HepG2 (cell line): ENCODE results near the gene HBE1. TPM values are rescaled to one million over a fixed set of nuclear protein-coding genes. Genes with fewer than 3 reads are reported as not detected.
"Not testable (repeated sequence)": the region's sequence is repeated elsewhere in the genome, so short reads cannot be mapped to it uniquely, and the experiment has no call there.

Source experiments
- ATAC-seq: fragments of 200-7000 bp; cut with Tn5 transposase; 3 replicates; pipeline ENCODE4 v1.9.1; 2020; ENCODE audit warnings: mild to moderate bottlenecking, moderate library complexity
- BruUV-seq: library from RNA; stranded (reverse); fragments of 400-500 nt; replicated peaks from 2 replicates; lab custom pipeline; 2021; lab: Mats Ljungman, UMichigan
- CTCF ChIA-PET: fragments of 300-600 bp; formaldehyde crosslinking; extraction: SDS; loops from one replicate; lab custom pipeline; 2021; ENCODE audit warnings: low total read pairs, inconsistent platforms, low intra/inter-chr PET ratio; lab: Yijun Ruan, JAX
- POLR2A ChIA-PET: fragments of 350-600 bp; sonication (Branson Sonifier 250); formaldehyde crosslinking; loops from one replicate; lab custom pipeline; 2020; ENCODE audit warnings: antibody characterized with exemption, inconsistent platforms; lab: Yijun Ruan, JAX
- DNase-seq: peaks from one replicate; pipeline ENCODE4 v3.0.0-alpha.2; 2015; ENCODE audit warnings: low spot score
- FAIRE-seq: peaks from 3 replicates; lab custom pipeline; 2011; peaks lifted over from hg19 to GRCh38; lab: Jason Lieb, UNC
- H2AFZ ChIP-seq: one replicate; pipeline ENCODE4 v1.6.1; 2011; ENCODE audit warnings: low read length, inconsistent platforms
- H3K27ac ChIP-seq: fragments of 300-600 bp; 3 replicates; pipeline ENCODE4 v1.8.0; 2011; ENCODE audit warnings: mixed run types, mild to moderate bottlenecking, mixed read lengths, low read length, inconsistent platforms; ENCODE audit not compliant: insufficient read depth; ENCODE audit errors: extremely low read length
- H3K27me3 ChIP-seq, 2 experiments: fragments of 200-600 bp in 1 of 2; 2 replicates in 1 of 2; 3 replicates in 1 of 2; pipeline versions ENCODE4 v1.6.0 to v1.8.0; 2011; ENCODE audit warnings: low read length in 2 of 2, mild to moderate bottlenecking in 2 of 2, moderate library complexity in 2 of 2, inconsistent platforms in 1 of 2; ENCODE audit not compliant: insufficient read depth in 2 of 2, control insufficient read depth in 1 of 2
- H3K36me3 ChIP-seq, 2 experiments: fragments of 200-600 bp in 1 of 2; replicated peaks in 1 of 2; 2 replicates in 1 of 2; 3 replicates in 1 of 2; pipeline versions ENCODE4 v1.5.1 to v1.8.0; 2011; ENCODE audit warnings: low read length in 2 of 2, inconsistent platforms in 1 of 2; ENCODE audit not compliant: insufficient read depth in 2 of 2, control insufficient read depth in 1 of 2
- H3K4me1 ChIP-seq: 2 replicates; pipeline ENCODE4 v1.5.1; 2012; ENCODE audit warnings: low read length, inconsistent platforms; ENCODE audit not compliant: insufficient read depth
- H3K4me2 ChIP-seq: 2 replicates; pipeline ENCODE4 v1.6.0; 2011; ENCODE audit warnings: low read depth, low read length, inconsistent platforms
- H3K4me3 ChIP-seq, 3 experiments: fragments of 200-600 bp in 1 of 3; sonication (generic), shearing (Covaris generic) in 1 of 3; replicated peaks in 1 of 3; 2 replicates each; pipeline ENCODE4 v1.5.1; 2011 to 2016; ENCODE audit warnings: low read length in 3 of 3, inconsistent platforms in 2 of 3, low read depth in 2 of 3, mild to moderate bottlenecking in 2 of 3, control low read depth in 1 of 3, mixed read lengths in 1 of 3; ENCODE audit not compliant: insufficient read depth in 1 of 3
- H3K79me2 ChIP-seq: one replicate; pipeline ENCODE4 v1.6.1; 2011; ENCODE audit warnings: low read length, inconsistent platforms; ENCODE audit not compliant: insufficient read depth
- H3K9ac ChIP-seq: 2 replicates; pipeline ENCODE4 v1.6.0; 2011; ENCODE audit warnings: mild to moderate bottlenecking, low read depth, low read length, inconsistent platforms; ENCODE audit not compliant: insufficient read depth
- H3K9me3 ChIP-seq: 2 replicates; pipeline ENCODE4 v1.5.1; 2012; ENCODE audit warnings: mild to moderate bottlenecking, low read length
- H4K20me1 ChIP-seq: 2 replicates; pipeline ENCODE4 v1.6.0; 2011; ENCODE audit warnings: inconsistent platforms, mild to moderate bottlenecking, low read length, moderate library complexity; ENCODE audit not compliant: insufficient read depth
- CREB1 ChIP-seq, 2 experiments: fragments of 450-650 bp in 1 of 2; IDR thresholded peaks; 2 replicates each; pipeline ENCODE4 v1.6.1; 2016 to 2017; ENCODE audit warnings: control low read depth in 1 of 2, mild to moderate bottlenecking in 1 of 2, missing compliant biosample characterization in 1 of 2, missing genetic modification characterization in 1 of 2
- E2F1 ChIP-seq: sonication (generic); formaldehyde crosslinking; IDR thresholded peaks from 2 replicates; pipeline ENCODE4 v1.5.0; 2020; ENCODE audit warnings: missing genetic modification reagents
- FLYWCH1 ChIP-seq: sonication (generic); formaldehyde crosslinking; IDR thresholded peaks from 2 replicates; pipeline ENCODE4 v1.8.1; 2023; ENCODE audit warnings: mild to moderate bottlenecking, missing genetic modification reagents
- GTF3A ChIP-seq: sonication (generic); formaldehyde crosslinking; conservative IDR thresholded peaks from 2 replicates; pipeline ENCODE4 v1.4.0; 2020; ENCODE audit warnings: mild to moderate bottlenecking, missing genetic modification reagents
- MED13 ChIP-seq: sonication (generic); formaldehyde crosslinking; IDR thresholded peaks from 2 replicates; pipeline ENCODE4 v1.5.0; 2020; ENCODE audit warnings: missing genetic modification reagents
- NFATC3 ChIP-seq: sonication (generic); formaldehyde crosslinking; IDR thresholded peaks from 2 replicates; pipeline ENCODE4 v1.5.1; 2020; ENCODE audit warnings: mild to moderate bottlenecking, missing genetic modification reagents
- NFRKB ChIP-seq: fragments of 450-650 bp; IDR thresholded peaks from 2 replicates; pipeline ENCODE4 v1.6.1; 2017
- THRA ChIP-seq: sonication (generic); formaldehyde crosslinking; IDR thresholded peaks from 2 replicates; pipeline ENCODE4 v1.4.0; 2020; ENCODE audit warnings: missing genetic modification reagents, borderline replicate concordance
- ZBTB42 ChIP-seq: sonication (generic); formaldehyde crosslinking; IDR thresholded peaks from 2 replicates; pipeline ENCODE4 v1.5.0; 2020; ENCODE audit warnings: mild to moderate bottlenecking, missing genetic modification reagents
- WGBS: methylation state at CpG from one replicate; pipeline ENCODE4 v1.1.6; 2017; ENCODE audit warnings: low lambda C conversion rate; 5-methylcytosine and 5-hydroxymethylcytosine counted together
- in situ Hi-C: cut with HindIII; loops from 2 replicates; pipeline ENCODE4 v1.10.0; 2017; ENCODE audit warnings: low pct_unique_long_range_greater_than_20kb; ENCODE audit not compliant: extremely low pct_ligation_motif_present
- intact Hi-C: fragments of 100-400 bp; cut with micrococcal nuclease; formaldehyde crosslinking; loops from one replicate; pipeline ENCODE4 v1.10.0; 2022; ENCODE audit not compliant: unreplicated experiment
- polyA plus RNA-seq, 8 experiments: library from polyadenylated mRNA; depleted of rRNA in 3 of 8; stranded (reverse) in 7 of 8; unstranded in 1 of 8; fragments of >200 nt; fragmentation: Illumina TruSeq in 4 of 8; extraction: Trizol in 4 of 8; gene quantifications; 2 replicates each; pipeline versions ENCODE4 v1.2.1 to v1.2.3, GENCODE V29; 2011 to 2016; ENCODE audit warnings: low read depth in 4 of 8, missing spikeins in 1 of 8, mixed read lengths in 1 of 8; ENCODE audit not compliant: insufficient read depth in 1 of 8
- total RNA-seq, 5 experiments: library from RNA; depleted of rRNA; stranded (reverse); fragments of >200 nt; fragmentation: Illumina TruSeq; extraction: Trizol; gene quantifications; 2 replicates each; pipeline ENCODE4 v1.2.3, GENCODE V29; 2016; ENCODE audit warnings: low read depth in 1 of 5

The HBE1 gene
- total and polyA plus RNA-seq, 2 of the 13 experiments (the other 11 are each of a cell fraction or from before 2014, with no cell fraction given), result 0.24 to 0.35 TPM

- ATAC-seq (no peak), DNase-seq (no peak), FAIRE-seq (no peak)
- peaks cover 0 to 2% of the 10 kb centered on the region in 2 experiments; a peak in 2 of 5 replicates for H3K27me3 ChIP-seq
- no TSS peak for BruUV-seq
- no peak overlapping the region for H3K9ac ChIP-seq
- 0% methylated on average over 2 of the region's 2 CpGs for WGBS
- H3K4me3 ChIP-seq, result no peak overlapping the region
- H3K4me1 ChIP-seq, result no peaks in the 10 kb centered on the region
- H3K4me2 ChIP-seq, result no peak overlapping the region
- intact Hi-C loops, result no loop called here
- H2AFZ ChIP-seq, result no peak overlapping the region
- H3K9me3 ChIP-seq, result no peaks in the 10 kb centered on the region
- H3K27ac ChIP-seq, result no peak overlapping the region
- no peaks in the 10 kb centered on the region for H3K79me2 ChIP-seq
- no peaks in the 10 kb centered on the region for H4K20me1 ChIP-seq
- no peaks in the 10 kb centered on the region for H3K36me3 ChIP-seq
- in situ Hi-C loops, result no loop called here
- TF ChIP-seq CREB1 (IDR thresholded peaks at IDR 0.05), result no peak
- TF ChIP-seq CREB1 (CRISPR knock-in tag; IDR thresholded peaks at IDR 0.05), result no peak
- no peak for TF ChIP-seq NFRKB
- ChIA-PET POLR2A (no interaction called here), CTCF (no interaction called here)
These were observed 18.0 kb downstream of the HBE1 start for GRCh38 chr11:5251746-5252145.

GRCh38 chr11:5250543-5251204 lies 19.1 kb downstream of the HBE1 start:
- POLR2A ChIA-PET, result no interaction called here
- Histone ChIP-seq H3K9ac (no peak overlapping the region), H3K4me1 (no peaks in the 10 kb centered on the region), H3K4me3 (no peak overlapping the region), H3K27ac (no peak overlapping the region), H3K36me3 (no peaks in the 10 kb centered on the region), H3K79me2 (no peaks in the 10 kb centered on the region), H4K20me1 (no peaks in the 10 kb centered on the region), H3K27me3 (peaks cover 0 to 2% of the 10 kb centered on the region in 2 experiments; a peak in 2 of 5 replicates), H3K4me2 (no peak overlapping the region), H3K9me3 (no peaks in the 10 kb centered on the region), H2AFZ (no peak overlapping the region)
- no peak for TF ChIP-seq E2F1 (CRISPR knock-in tag)
- no peak for TF ChIP-seq MED13 (CRISPR knock-in tag)
- TF ChIP-seq ZBTB42, result no peak
- TF ChIP-seq FLYWCH1 (CRISPR knock-in tag), result no peak
- TF ChIP-seq NFATC3 (CRISPR knock-in tag), result no peak
- no peak for TF ChIP-seq GTF3A (CRISPR knock-in tag)
- no peak for TF ChIP-seq THRA (CRISPR knock-in tag)
- FAIRE-seq, result no peak
- intact Hi-C loops, result no loop called here
- ATAC-seq, result no peak
- CTCF ChIA-PET, result no interaction called here
- in situ Hi-C loops, result no loop called here
- no TSS peak for BruUV-seq
- 17% methylated on average over 4 of the region's 4 CpGs for WGBS
- DNase-seq, result no peak

- FAIRE-seq, ATAC-seq, H3K9me3 ChIP-seq, in situ Hi-C loops, BruUV-seq, H3K79me2 ChIP-seq, CTCF ChIA-PET, H2AFZ ChIP-seq, H3K4me2 ChIP-seq, H3K27ac ChIP-seq, H3K36me3 ChIP-seq, DNase-seq, H3K4me1 ChIP-seq, H3K9ac ChIP-seq, POLR2A ChIA-PET, H4K20me1 ChIP-seq, intact Hi-C loops, H3K4me3 ChIP-seq, H3K27me3 ChIP-seq: not testable (repeated sequence)
- 7% methylated on average over 3 of the region's 9 CpGs for WGBS
These were observed 19.8 kb downstream of the HBE1 start, which contains the start of gene HBG1 for GRCh38 chr11:5249807-5250396. Gene HBG1, minus strand, starts transcription at chr11:5249857. Its CDS starts 53 bp downstream, at chr11:5249804.
